DMS153 treated with DMSO at 0.1 percent for 48 hours (cell line): ENCODE measurements around the gene EFNA3.

Experiments used
- DNase-seq: peaks from one replicate; lab custom pipeline; 2025; ENCODE audit not compliant: unreplicated experiment; lab: John Stamatoyannopoulos, UW

The EFNA3 gene

DNA sequence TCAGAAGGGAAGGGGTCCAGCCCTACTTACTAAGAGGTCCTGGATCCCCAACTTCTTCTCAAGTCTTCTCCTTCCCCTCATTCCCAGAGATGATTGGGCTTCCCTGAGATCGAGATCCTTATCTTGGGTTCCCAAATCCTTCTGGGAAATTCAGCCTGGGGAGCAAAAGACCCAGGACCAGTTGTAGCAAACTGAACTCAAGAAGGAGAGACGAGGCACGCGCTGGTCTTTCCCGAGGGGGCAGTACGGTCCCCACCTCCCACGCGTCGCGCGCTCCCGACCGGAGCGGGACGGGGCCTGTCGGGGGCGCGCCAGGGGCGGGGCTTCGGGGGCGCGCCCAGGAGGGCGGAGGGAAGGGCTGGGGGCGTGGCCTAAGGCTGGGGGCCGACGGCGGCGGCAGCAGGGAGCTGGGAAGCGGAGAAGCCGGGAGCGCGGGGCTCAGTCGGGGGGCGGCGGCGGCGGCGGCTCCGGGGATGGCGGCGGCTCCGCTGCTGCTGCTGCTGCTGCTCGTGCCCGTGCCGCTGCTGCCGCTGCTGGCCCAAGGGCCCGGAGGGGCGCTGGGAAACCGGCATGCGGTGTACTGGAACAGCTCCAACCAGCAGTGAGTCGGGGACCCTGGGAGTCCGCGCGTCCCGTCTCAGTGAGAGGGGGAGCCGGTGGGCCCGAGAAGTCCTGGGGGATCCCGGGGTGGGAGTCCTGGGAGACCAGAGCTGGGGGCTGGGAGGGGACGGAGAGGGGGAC, at the start of gene EFNA3:
EFNA3 (plus strand) TSS at position 369 of the 741 bp plus-strand sequence; CDS start at position 474, 105 bp downstream.
- DNase-seq = no peak

DNA sequence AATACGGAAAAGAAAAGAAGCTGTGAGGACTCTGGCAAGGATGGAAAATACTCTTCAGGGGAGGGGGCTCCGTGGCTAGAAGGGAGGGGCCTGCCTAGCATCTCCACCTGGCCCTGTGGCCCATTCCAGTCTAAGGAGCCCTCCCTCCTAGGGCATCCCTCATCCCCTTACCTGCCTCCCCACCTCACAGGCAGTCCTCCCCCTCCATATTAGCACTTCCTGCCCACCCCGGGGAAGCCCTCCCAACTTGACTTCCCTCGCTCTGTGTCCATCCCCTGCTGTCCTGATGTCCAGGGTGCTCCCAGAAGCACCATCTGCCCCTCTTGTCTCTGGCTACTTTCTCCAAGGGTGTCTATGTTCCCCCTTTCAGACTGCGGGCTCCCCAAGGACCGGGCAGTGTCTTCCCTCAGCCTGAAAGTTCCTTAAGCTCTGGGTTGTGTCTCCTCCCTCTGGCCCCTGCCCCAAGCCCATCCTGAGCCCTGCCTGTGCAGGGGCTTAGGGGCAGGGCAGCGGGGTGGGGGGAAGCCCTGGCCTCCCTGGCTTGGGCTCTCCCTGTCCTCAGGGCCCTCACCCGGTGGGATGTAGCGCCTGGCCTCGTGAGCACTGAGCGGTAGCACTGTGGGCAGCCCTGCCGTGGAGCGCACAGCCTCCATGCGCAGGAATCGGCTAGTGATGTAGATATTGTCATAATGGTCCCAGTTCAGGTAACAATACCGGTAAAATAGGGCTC, 49.0 kb upstream of the EFNA3 start:
- DNase-seq = no peak

DNA sequence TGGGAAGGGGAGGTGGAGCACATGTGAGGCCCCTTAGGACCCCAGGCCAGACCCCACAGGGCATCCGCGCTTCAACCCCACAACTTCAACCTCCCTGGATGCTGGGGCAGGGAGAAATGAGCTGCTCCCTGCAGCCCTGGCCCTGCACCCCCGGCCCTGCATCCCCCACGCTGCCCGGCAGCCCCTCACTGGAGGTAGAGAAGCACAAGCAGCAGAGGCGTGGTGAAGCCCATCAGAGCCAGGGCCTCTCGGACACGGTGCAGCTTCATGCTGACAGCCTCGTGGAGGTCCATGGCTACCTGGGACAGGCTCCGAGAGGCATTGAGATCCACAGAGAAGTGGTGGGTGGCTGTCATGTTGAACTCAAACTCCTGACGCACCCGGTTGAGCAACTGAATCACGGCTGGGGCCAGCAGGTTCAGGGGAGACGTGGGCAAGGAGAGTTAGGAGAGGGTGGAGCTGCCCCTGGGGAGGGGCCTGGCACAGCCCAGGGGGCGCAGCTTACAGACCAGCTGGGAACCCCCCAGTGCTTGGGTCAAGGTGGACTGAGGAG, 48.3 kb upstream of the EFNA3 start:
- DNase-seq = no peak

DNA sequence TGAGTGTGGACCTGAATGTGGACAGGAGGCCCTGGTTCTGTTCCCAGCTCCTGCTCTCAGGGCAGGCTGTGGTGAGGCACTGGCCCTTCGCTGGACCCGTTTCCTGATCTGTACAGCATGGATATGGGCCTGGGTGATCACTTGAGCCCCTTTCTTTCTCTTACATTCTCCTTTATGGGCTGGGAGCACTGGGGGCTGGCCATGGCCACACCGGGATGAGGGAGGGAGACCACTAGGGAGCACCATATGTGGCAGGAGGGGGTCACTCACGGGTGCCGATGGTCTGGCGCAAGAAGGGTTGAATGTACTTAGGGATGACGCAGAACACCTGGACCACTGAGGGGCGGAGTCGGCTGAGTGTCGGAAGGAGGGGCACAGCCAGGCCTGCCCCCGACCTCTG, 47.7 kb upstream of the EFNA3 start:
- DNase-seq = no peak

DNA sequence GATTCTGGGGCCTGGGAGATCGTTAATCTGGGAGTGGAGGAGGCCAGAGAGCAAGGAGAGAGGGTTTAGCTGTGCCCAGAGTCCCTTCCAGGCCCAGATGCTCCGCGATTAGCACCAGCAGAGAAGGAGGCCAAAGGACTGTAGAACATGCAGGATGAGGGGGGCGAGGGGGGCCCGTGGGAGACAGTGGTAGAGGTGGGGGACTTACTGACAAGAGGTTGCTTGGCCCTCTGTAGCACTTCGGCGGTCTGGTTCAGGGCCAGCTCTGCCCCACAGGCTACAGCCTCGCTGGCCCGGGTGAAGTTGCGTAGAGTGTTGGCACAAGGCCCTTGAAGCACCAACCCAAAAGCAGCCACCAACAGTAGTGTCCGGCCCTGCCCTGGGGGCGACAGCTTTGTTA, 45.8 kb upstream of the EFNA3 start:
- DNase-seq = no peak

- no peak for DNase-seq
These were observed 45.1 kb upstream of the EFNA3 start, which contains the start of the genes DCST1 and DCST2 for GRCh38 chr1:155033524-155033923. DCST1 (plus strand) TSS chr1:155033824; CDS start chr1:155034037, 213 bp downstream. DCST2 (minus strand) TSS chr1:155033781; CDS start chr1:155033701, 80 bp downstream.

DNA sequence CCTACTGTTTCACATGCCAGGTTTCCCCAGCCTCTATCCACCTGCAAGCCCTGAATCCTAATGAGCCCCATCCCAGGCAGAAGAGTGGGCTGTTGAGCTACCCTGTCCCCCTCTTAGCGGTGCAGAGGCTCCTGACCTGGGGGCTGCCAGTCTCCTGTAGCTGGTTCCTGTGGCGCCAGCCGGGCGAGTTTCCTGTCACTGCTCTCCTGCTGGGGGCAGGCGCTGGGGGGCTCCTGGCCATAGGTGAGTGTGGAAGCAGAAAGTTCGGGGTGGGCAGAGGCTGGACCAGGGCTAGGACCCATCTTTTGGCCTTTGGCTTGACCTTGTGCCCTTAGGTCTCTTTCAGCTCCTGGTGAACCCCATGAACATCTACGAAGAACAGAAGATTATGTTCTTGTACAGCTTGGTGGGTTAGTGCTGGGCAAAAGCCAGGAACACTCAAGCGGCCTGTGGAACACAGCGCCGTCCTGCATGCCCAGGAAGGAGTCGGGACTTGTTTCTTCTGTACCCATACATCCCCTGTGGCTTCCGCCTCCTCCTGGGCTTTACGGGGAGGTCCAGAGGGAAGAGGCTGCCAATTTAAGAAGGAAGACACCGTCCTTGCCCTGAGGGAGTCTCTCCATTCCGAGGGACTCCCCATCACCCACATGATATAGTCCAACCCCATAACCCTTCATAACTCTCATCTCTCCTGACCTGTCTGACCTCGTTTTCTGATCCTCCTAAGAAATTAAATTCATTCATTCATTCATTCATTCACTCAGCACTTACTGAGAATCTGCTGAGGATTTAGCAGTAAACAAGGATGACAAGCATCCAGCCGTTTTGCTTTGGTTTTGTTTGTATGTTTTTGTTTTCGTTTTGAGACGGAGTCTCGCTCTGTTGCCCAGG, 44.1 kb upstream of the EFNA3 start:
- no peak for DNase-seq

- DNase-seq = no peak
These were observed 42.7 kb upstream of the EFNA3 start for GRCh38 chr1:155035936-155036335.

- no peak for DNase-seq
These were observed 41.6 kb upstream of the EFNA3 start for GRCh38 chr1:155037043-155037442.

DNA sequence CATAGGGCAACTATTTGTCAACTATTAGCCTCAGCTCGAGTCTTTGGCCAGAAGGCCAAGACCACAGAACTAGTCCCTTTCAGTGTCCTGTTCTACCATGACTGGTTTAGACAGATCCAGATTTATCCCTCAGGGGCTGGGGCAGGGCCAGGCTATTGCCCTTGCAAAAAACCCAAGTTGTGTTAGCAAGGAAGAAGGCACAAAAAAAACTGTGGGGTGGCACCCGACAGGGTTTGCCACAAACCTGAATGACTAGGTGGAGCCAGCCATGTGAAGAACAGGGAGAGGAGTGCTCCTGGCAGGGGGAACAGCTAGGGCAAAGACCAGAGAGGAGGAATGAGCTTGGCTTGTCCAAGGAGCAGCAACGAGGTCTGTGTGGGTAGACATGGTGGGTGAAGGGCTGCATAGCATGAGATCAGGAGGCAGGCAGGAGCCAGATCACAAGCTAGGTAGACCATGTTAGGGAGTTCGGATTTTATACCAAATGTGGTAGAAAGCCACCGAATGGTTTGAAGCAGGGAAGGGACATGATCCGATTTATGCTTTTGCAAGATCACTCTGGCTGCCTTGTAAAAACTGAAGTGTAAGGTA, 40.7 kb upstream of the EFNA3 start:
- DNase-seq = no peak

- no peak for DNase-seq
These were observed 39.9 kb upstream of the EFNA3 start for GRCh38 chr1:155038602-155039307.

DNA sequence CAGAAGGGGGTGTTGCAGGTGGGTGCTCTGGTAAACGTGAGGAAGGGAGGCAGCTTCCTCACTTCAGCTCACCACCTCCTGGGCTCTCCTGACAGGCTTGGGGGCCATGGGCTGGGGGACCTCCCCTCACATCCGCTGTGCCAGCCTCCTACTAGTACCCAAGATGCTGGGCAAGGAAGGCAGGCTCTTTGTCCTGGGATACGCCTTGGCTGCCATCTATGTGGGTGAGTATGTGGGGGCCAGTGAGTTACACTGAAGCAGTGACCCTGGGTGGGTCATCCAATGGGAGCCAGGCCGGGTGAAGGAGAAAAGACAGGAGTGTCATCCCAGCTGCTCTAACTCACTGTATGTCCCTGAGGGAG, 39.3 kb upstream of the EFNA3 start:
- DNase-seq = no peak

- no peak for DNase-seq
These were observed 38.1 kb upstream of the EFNA3 start for GRCh38 chr1:155040358-155041093.

DNA sequence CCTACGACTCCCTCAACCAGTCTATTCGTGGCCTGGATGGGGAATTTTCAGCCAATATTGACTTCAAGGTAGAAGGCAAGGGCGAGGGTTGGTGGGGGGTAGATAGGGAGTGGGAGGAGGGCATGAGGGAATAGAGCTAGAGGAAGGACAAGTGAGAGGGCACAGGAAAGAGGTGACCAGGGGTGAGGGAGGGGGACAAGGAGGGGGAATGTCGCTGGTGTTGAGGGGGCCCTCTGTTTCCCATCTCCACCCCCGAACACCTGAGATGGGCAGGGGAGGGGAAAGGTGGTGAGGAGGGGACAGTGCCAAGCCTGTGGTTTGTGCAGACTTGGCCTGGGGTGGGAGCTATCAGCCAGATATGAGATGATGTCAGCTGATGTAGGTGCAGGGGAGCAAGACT, 35.8 kb upstream of the EFNA3 start:
- no peak for DNase-seq

GRCh38 chr1:155043301-155043702, 35.3 kb upstream of the EFNA3 start:
- no peak for DNase-seq

- no peak for DNase-seq
These were observed 34.8 kb upstream of the EFNA3 start for GRCh38 chr1:155043793-155044192.

GRCh38 chr1:155044365-155044764, 34.3 kb upstream of the EFNA3 start:
- no peak for DNase-seq

- peak; percentile 90 for DNase-seq
These were observed 33.6 kb upstream of the EFNA3 start for GRCh38 chr1:155044812-155045657.
